OCI-LY3 (cell line): ENCODE measurements around the gene QDPR.

Source experiments
- EZH2phosphoT487 ChIP-seq: fragments of 200-600 bp; shearing (Covaris generic); IDR thresholded peaks from 2 replicates; pipeline ENCODE4 v1.6.1; 2018; ENCODE audit warnings: antibody characterized with exemption, mixed run types, low read depth
- TF ChIP-seq, protein P1 (sequence below): fragments of 200-600, 300-600 bp; sonication (generic); IDR thresholded peaks from 2 replicates; pipeline ENCODE4 v1.5.1; 2014; ENCODE audit warnings: antibody characterized with exemption, low read length, low read depth

DNA sequence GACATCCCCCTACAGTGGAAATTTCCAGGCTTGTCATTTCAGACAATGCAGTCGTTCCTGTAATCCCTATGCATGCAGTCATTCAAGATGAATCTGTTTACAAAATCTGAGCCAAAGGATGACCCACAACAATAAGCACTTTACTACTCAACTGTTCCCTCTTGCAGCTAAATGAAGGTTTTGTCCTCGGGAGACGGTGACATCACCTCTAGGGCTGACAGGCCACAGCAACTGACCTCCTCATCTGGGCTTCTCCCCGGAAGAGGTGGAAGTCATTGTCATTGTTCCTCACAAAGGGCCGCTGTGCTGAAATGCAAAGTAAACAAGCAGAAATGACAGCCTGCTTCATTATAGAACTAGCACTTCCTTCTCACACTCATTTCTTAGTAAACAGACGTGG, 32.3 kb upstream of the QDPR start:
- TF ChIP-seq, protein P1, sequence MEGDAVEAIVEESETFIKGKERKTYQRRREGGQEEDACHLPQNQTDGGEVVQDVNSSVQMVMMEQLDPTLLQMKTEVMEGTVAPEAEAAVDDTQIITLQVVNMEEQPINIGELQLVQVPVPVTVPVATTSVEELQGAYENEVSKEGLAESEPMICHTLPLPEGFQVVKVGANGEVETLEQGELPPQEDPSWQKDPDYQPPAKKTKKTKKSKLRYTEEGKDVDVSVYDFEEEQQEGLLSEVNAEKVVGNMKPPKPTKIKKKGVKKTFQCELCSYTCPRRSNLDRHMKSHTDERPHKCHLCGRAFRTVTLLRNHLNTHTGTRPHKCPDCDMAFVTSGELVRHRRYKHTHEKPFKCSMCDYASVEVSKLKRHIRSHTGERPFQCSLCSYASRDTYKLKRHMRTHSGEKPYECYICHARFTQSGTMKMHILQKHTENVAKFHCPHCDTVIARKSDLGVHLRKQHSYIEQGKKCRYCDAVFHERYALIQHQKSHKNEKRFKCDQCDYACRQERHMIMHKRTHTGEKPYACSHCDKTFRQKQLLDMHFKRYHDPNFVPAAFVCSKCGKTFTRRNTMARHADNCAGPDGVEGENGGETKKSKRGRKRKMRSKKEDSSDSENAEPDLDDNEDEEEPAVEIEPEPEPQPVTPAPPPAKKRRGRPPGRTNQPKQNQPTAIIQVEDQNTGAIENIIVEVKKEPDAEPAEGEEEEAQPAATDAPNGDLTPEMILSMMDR, result no peak
- TF ChIP-seq EZH2phosphoT487, result no peak
